ENCODE measurements around the gene SEC23A. TPM values are rescaled to one million over a fixed set of nuclear protein-coding genes. Genes with fewer than 3 reads are reported as not detected.
A peak's percentile ranks its signal among the peaks of the same experiment; 100 is the strongest.

Gene SEC23A
- total RNA-seq, 1 experiment from 2014 or later = 82.4 TPM

- no peak for DNase-seq (ENCODE audit: unreplicated experiment)
- ChIA-PET POLR2A (no interaction called here), CTCF (interaction anchor here (1.5 kb wide), 1 partner anchor 14 kb away, joined by 3 read pairs; no protein-coding TSS in a partner anchor)
- TF ChIP-seq CTCF (IDR thresholded peaks at IDR 0.05; ENCODE audit: unreplicated experiment) = no peak
- H3K27me3 Mint-ChIP-seq (ENCODE audit: insufficient read depth, unreplicated experiment) = no peaks in the 10 kb centered on the region
- no peaks in the 10 kb centered on the region for H3K9me3 Mint-ChIP-seq (ENCODE audit: unreplicated experiment)
- no peak overlapping the region for H3K4me3 Mint-ChIP-seq (ENCODE audit: unreplicated experiment)
- no peak overlapping the region for H3K27ac Mint-ChIP-seq (ENCODE audit: low read depth, unreplicated experiment)
- no TSS peak for BruUV-seq (replicated peaks)
- H3K36me3 Mint-ChIP-seq (ENCODE audit: insufficient read depth, unreplicated experiment) = peaks cover 42% of the 10 kb centered on the region
- intact Hi-C loops (cut with micrococcal nuclease) = no loop called here
- no peaks in the 10 kb centered on the region for H3K4me1 Mint-ChIP-seq (ENCODE audit: insufficient read depth, unreplicated experiment)
Observed at GRCh38 chr14:39029789-39030188, 73.2 kb downstream of the SEC23A start.

- no peak overlapping the region for H3K4me3 Mint-ChIP-seq (ENCODE audit: unreplicated experiment)
- H3K36me3 Mint-ChIP-seq (ENCODE audit: insufficient read depth, unreplicated experiment) = peaks cover 35% of the 10 kb centered on the region
- H3K4me1 Mint-ChIP-seq (ENCODE audit: insufficient read depth, unreplicated experiment) = peaks cover 6% of the 10 kb centered on the region
- no peaks in the 10 kb centered on the region for H3K27me3 Mint-ChIP-seq (ENCODE audit: insufficient read depth, unreplicated experiment)
- no peak for TF ChIP-seq CTCF (IDR thresholded peaks at IDR 0.05; ENCODE audit: unreplicated experiment)
- intact Hi-C loops (cut with micrococcal nuclease) = no loop called here
- H3K9me3 Mint-ChIP-seq (ENCODE audit: unreplicated experiment) = no peaks in the 10 kb centered on the region
- BruUV-seq (replicated peaks) = no TSS peak
- CTCF ChIA-PET = interaction anchor here (1.5 kb wide), 1 partner anchor 13 kb away, joined by 3 read pairs; no protein-coding TSS in a partner anchor
- POLR2A ChIA-PET = no interaction called here
- no peak overlapping the region for H3K27ac Mint-ChIP-seq (ENCODE audit: low read depth, unreplicated experiment)
- no peak for DNase-seq (ENCODE audit: unreplicated experiment)
Observed at GRCh38 chr14:39028620-39029019, 74.4 kb downstream of the SEC23A start.

DNA sequence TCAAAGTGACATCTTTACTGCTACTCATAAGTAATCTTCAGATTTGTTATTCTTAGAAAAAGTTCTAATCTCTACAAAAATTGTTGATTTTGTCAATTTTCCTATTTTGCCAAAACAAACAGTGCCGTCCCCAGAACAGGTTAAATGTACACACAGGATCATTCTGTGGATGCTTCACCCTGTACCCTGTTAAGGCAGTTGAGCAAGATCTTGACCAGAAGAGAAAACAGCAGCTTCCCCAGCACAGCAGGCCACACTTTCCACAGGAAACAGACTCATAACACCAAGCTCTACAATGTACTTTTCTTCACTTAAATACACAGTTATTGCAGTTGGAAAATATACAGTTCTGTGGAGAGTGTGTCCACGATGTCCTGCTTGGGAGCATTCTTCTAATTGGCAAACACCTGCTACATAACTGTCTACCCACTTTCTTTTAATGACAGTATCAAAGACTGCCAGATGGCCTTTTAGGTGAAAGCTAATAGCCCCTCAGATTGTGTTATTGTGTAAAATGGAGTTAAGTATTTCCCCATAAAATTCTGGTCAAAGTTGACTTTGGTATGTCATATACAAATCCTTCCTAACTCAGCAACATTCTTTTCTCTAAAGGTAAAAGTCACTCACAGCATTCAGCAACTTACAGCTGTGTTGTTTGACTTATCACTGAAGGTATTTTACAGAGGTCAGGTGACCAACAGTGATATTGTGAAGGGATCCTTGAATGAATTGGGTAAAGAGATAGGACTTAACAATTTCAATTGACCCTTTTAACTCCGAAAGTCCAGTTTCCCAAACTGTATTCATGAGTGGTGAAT, 77.0 kb downstream of the SEC23A start:
- Mint-ChIP-seq H3K9me3 (ENCODE audit: unreplicated experiment) (no peaks in the 10 kb centered on the region), H3K36me3 (ENCODE audit: insufficient read depth, unreplicated experiment) (peaks cover 25% of the 10 kb centered on the region), H3K27ac (ENCODE audit: low read depth, unreplicated experiment) (peak overlapping the region; percentile 9), H3K4me3 (ENCODE audit: unreplicated experiment) (no peak overlapping the region), H3K4me1 (ENCODE audit: insufficient read depth, unreplicated experiment) (peaks cover 6% of the 10 kb centered on the region), H3K27me3 (ENCODE audit: insufficient read depth, unreplicated experiment) (no peaks in the 10 kb centered on the region)
- TF ChIP-seq CTCF (IDR thresholded peaks at IDR 0.05; ENCODE audit: unreplicated experiment) = no peak
- no TSS peak for BruUV-seq (replicated peaks)
- intact Hi-C loops (cut with micrococcal nuclease) = no loop called here
- ChIA-PET POLR2A (interaction anchor here (0.7 kb wide), 1 partner anchor 12 kb away, joined by 3 read pairs; no protein-coding TSS in a partner anchor), CTCF (interaction anchor here (0.8 to 3.0 kb wide), 3 partner anchors 10 to 159 kb away, joined by 3 to 14 read pairs (median 5); no protein-coding TSS in a partner anchor)
- DNase-seq (ENCODE audit: unreplicated experiment) = no peak

- no peak for TF ChIP-seq CTCF (IDR thresholded peaks at IDR 0.05; ENCODE audit: unreplicated experiment)
- ChIA-PET CTCF (interaction anchor here (0.8 to 3.0 kb wide), 3 partner anchors 9 to 158 kb away, joined by 3 to 14 read pairs (median 5); no protein-coding TSS in a partner anchor), POLR2A (no interaction called here)
- no peak for DNase-seq (ENCODE audit: unreplicated experiment)
- Mint-ChIP-seq H3K27ac (ENCODE audit: low read depth, unreplicated experiment) (no peak overlapping the region), H3K27me3 (ENCODE audit: insufficient read depth, unreplicated experiment) (no peaks in the 10 kb centered on the region), H3K4me3 (ENCODE audit: unreplicated experiment) (no peak overlapping the region), H3K36me3 (ENCODE audit: insufficient read depth, unreplicated experiment) (peaks cover 25% of the 10 kb centered on the region), H3K4me1 (ENCODE audit: insufficient read depth, unreplicated experiment) (peaks cover 6% of the 10 kb centered on the region), H3K9me3 (ENCODE audit: unreplicated experiment) (no peaks in the 10 kb centered on the region)
- intact Hi-C loops (cut with micrococcal nuclease) = no loop called here
- BruUV-seq (replicated peaks) = no TSS peak
Observed at GRCh38 chr14:39025250-39025809, 77.7 kb downstream of the SEC23A start.
